GM12878 (cell line): ENCODE results near the gene ALG2. TPM values are rescaled to one million over a fixed set of nuclear protein-coding genes. Genes with fewer than 3 reads are reported as not detected.
A peak's percentile ranks its signal among the peaks of the same experiment; 100 is the strongest.

Source experiments
- ATAC-seq: fragments of 200-7000 bp; cut with Tn5 transposase; 3 replicates; pipeline ENCODE4 v1.9.1; 2020; ENCODE audit warnings: mild to moderate bottlenecking, moderate library complexity
- BruUV-seq: library from RNA; stranded (reverse); fragments of 400-500 nt; replicated peaks from 2 replicates; lab custom pipeline; 2021; lab: Mats Ljungman, UMichigan
- CTCF ChIA-PET: fragments of 300-600 bp; sonication (Branson Sonifier 250); formaldehyde crosslinking; extraction: SDS; loops from one replicate; lab custom pipeline; 2021; ENCODE audit warnings: inconsistent platforms; lab: Yijun Ruan, JAX
- POLR2A ChIA-PET: fragments of 350-600 bp; formaldehyde crosslinking; extraction: SDS; loops from one replicate; lab custom pipeline; 2021; ENCODE audit warnings: inconsistent platforms; lab: Charles Lee
- RAD21 ChIA-PET: fragments of 300-600 bp; sonication (Branson Sonifier 250); formaldehyde crosslinking; loops from one replicate; lab custom pipeline; 2023; ENCODE audit warnings: antibody characterized with exemption; ENCODE audit not compliant: unreplicated experiment; lab: Charles Lee
- SMC1A ChIA-PET: fragments of 300-600 bp; sonication (Branson Sonifier 250); formaldehyde crosslinking; loops from one replicate; lab custom pipeline; 2023; ENCODE audit not compliant: unreplicated experiment, uncharacterized antibody; lab: Charles Lee
- DNase-seq: peaks from one replicate; pipeline ENCODE4 v3.0.0-alpha.2; 2011; ENCODE audit warnings: low read depth, low spot score
- FAIRE-seq: peaks from 3 replicates; lab custom pipeline; 2011; peaks lifted over from hg19 to GRCh38; lab: Jason Lieb, UNC
- H2AFZ ChIP-seq: 2 replicates; pipeline ENCODE4 v1.6.0; 2011; ENCODE audit warnings: low read depth, low read length, control low read depth; ENCODE audit not compliant: control insufficient read depth
- H3K27ac ChIP-seq: 2 replicates; pipeline ENCODE4 v1.5.1; 2011; ENCODE audit warnings: control low read depth; ENCODE audit not compliant: control insufficient read depth, insufficient read depth
- H3K27me3 ChIP-seq, 2 experiments: replicated peaks in 1 of 2; 2 replicates each; pipeline versions ENCODE4 v1.6.0 to v1.6.1; 2011; ENCODE audit warnings: low read length in 1 of 2; ENCODE audit not compliant: control insufficient read depth in 2 of 2, insufficient read depth in 2 of 2
- H3K36me3 ChIP-seq, 2 experiments: 2 replicates each; pipeline ENCODE4 v1.5.1; 2011; ENCODE audit warnings: low read length in 1 of 2; ENCODE audit not compliant: control insufficient read depth in 2 of 2, insufficient read depth in 2 of 2
- H3K4me1 ChIP-seq: 2 replicates; pipeline ENCODE4 v1.6.1; 2011; ENCODE audit warnings: mild to moderate bottlenecking, low read length, moderate library complexity, mixed read lengths; ENCODE audit not compliant: control insufficient read depth, insufficient read depth
- H3K4me2 ChIP-seq: 2 replicates; pipeline ENCODE4 v1.6.0; 2011; ENCODE audit warnings: control low read depth; ENCODE audit not compliant: control insufficient read depth, insufficient read depth
- H3K4me3 ChIP-seq: fragments of 200-600 bp; sonication (generic); 2 replicates; pipeline ENCODE4 v1.5.1; 2016
- H3K79me2 ChIP-seq: 2 replicates; pipeline ENCODE4 v1.6.0; 2011; ENCODE audit warnings: low read length; ENCODE audit not compliant: control insufficient read depth, insufficient read depth
- H3K9ac ChIP-seq: 2 replicates; pipeline ENCODE4 v1.8.0; 2011; ENCODE audit warnings: low read length, control low read depth, mixed read lengths; ENCODE audit not compliant: control insufficient read depth, insufficient read depth
- H3K9me3 ChIP-seq: replicated peaks from 3 replicates; pipeline ENCODE4 v1.5.1; 2011; ENCODE audit warnings: mild to moderate bottlenecking, low read length; ENCODE audit not compliant: control insufficient read depth, insufficient read depth
- H4K20me1 ChIP-seq: 2 replicates; pipeline ENCODE4 v1.6.0; 2011; ENCODE audit not compliant: control insufficient read depth, insufficient read depth
- CREM ChIP-seq: IDR thresholded peaks from 2 replicates; pipeline ENCODE4 v1.6.1; 2014; ENCODE audit warnings: antibody characterized with exemption, low read depth
- ESRRA ChIP-seq: IDR thresholded peaks from 2 replicates; pipeline ENCODE4 v1.6.1; 2012; ENCODE audit warnings: mild to moderate bottlenecking, low read length, improper control_type of control experiment
- ETV6 ChIP-seq, 2 experiments: fragments of 450-650 bp in 1 of 2; IDR thresholded peaks in 1 of 2; conservative IDR thresholded peaks in 1 of 2; 2 replicates each; pipeline ENCODE4 v1.6.1; 2014; ENCODE audit warnings: antibody characterized with exemption in 1 of 2, borderline replicate concordance in 1 of 2, low read depth in 1 of 2, mild to moderate bottlenecking in 1 of 2, moderate library complexity in 1 of 2
- HDAC6 ChIP-seq: fragments of 200-600 bp; sonication (generic); IDR thresholded peaks from one replicate; pipeline ENCODE4 v1.8.0; 2017; ENCODE audit warnings: antibody characterized with exemption; ENCODE audit not compliant: unreplicated experiment
- IKZF2 ChIP-seq, 2 experiments: fragments of 450-650 bp; IDR thresholded peaks; 2 replicates each; pipeline ENCODE4 v1.6.1; 2017; ENCODE audit warnings: mild to moderate bottlenecking in 2 of 2, moderate library complexity in 2 of 2
- PML ChIP-seq: IDR thresholded peaks from 2 replicates; pipeline ENCODE4 v1.6.1; 2012; ENCODE audit warnings: low read length, inconsistent platforms
- POLR2A ChIP-seq: IDR thresholded peaks from 2 replicates; pipeline ENCODE4 v1.6.1; 2011; ENCODE audit warnings: low read depth, mild to moderate bottlenecking, low read length
- RAD21 ChIP-seq: IDR thresholded peaks from 2 replicates; pipeline ENCODE4 v1.6.1; 2011; ENCODE audit warnings: mild to moderate bottlenecking, low read depth, low read length, moderate library complexity; ENCODE audit not compliant: insufficient read depth
- RCOR1 ChIP-seq: conservative IDR thresholded peaks from 2 replicates; pipeline ENCODE4 v1.6.1; 2012; ENCODE audit warnings: low read depth, low read length, improper control_type of control experiment
- RUNX3 ChIP-seq: IDR thresholded peaks from 2 replicates; pipeline ENCODE4 v1.6.1; 2012; ENCODE audit warnings: low read length, inconsistent platforms
- SRF ChIP-seq, 2 experiments: IDR thresholded peaks; 2 replicates each; pipeline ENCODE4 v1.6.1; 2011; ENCODE audit warnings: low read depth in 2 of 2, low read length in 2 of 2, mild to moderate bottlenecking in 1 of 2, moderate library complexity in 1 of 2
- WGBS: methylation state at CpG from one replicate; pipeline ENCODE4 v1.1.6; 2016; ENCODE audit warnings: low lambda C conversion rate; ENCODE audit not compliant: insufficient replicate concordance, insufficient coverage; ENCODE audit errors: missing lambda C conversion rate; 5-methylcytosine and 5-hydroxymethylcytosine counted together
- in situ Hi-C: fragments of 300-500 bp; cut with MboI; formaldehyde crosslinking; loops from 9 replicates; pipeline ENCODE4 v1.14.3; 2018; ENCODE audit warnings: mixed read lengths
- intact Hi-C: fragments of 100-400 bp; cut with micrococcal nuclease; formaldehyde crosslinking; loops from one replicate; pipeline ENCODE4 v1.14.2; 2022; ENCODE audit not compliant: unreplicated experiment
- polyA plus RNA-seq, 11 experiments: library from polyadenylated mRNA; depleted of rRNA in 4 of 11; unstranded in 6 of 11; stranded (reverse) in 5 of 11; fragments of >200 nt; fragmentation: Nextera tagmentation in 4 of 11; fragmentation: Illumina TruSeq in 1 of 11; extraction: Ambion mirVana in 4 of 11; extraction: Trizol in 1 of 11; gene quantifications; 1 replicate in 1 of 11; 2 replicates in 10 of 11; pipeline versions ENCODE4 v1.2.1 to v1.2.3, GENCODE V29; 2011 to 2016; ENCODE audit warnings: inconsistent platforms in 2 of 11, missing spikeins in 2 of 11, low read depth in 1 of 11
- total RNA-seq, 4 experiments: library from RNA; depleted of rRNA in 3 of 4; stranded (reverse); fragments of >200 nt in 3 of 4; fragmentation: Illumina TruSeq in 1 of 4; extraction: Trizol in 1 of 4; gene quantifications; 2 replicates each; pipeline versions ENCODE4 v1.2.1 to v1.2.3, GENCODE V29; 2013 to 2021
- TF ChIP-seq, protein P1 (sequence below), 3 experiments: IDR thresholded peaks in 2 of 3; conservative IDR thresholded peaks in 1 of 3; 2 replicates each; pipeline ENCODE4 v1.5.1; 2011; ENCODE audit warnings: low read depth in 3 of 3, low read length in 3 of 3, mild to moderate bottlenecking in 3 of 3, control low read depth in 2 of 3, moderate library complexity in 2 of 3, inconsistent platforms in 1 of 3, mixed read lengths in 1 of 3; ENCODE audit not compliant: control insufficient read depth in 2 of 3, insufficient read depth in 1 of 3; ENCODE audit errors: extremely low read depth in 1 of 3
- TF ChIP-seq, protein P2 (sequence below): fragments of 450-650 bp; IDR thresholded peaks from 2 replicates; pipeline ENCODE4 v1.6.1; 2017; ENCODE audit warnings: mild to moderate bottlenecking, low read depth, inconsistent platforms; ENCODE audit not compliant: poor library complexity, severe bottlenecking
- TF ChIP-seq, protein P3 (sequence below): fragments of 450-650 bp; IDR thresholded peaks from 2 replicates; pipeline ENCODE4 v1.6.1; 2018; ENCODE audit warnings: borderline replicate concordance, mild to moderate bottlenecking; ENCODE audit not compliant: partially characterized antibody
- TF ChIP-seq, protein P4 (sequence below): fragments of 450-650 bp; conservative IDR thresholded peaks from 2 replicates; pipeline ENCODE4 v1.6.1; 2017; ENCODE audit warnings: mild to moderate bottlenecking, moderate library complexity

The ALG2 gene
- total and polyA plus RNA-seq, 10 of the 15 experiments (the other 5 are each of a cell fraction or from before 2014, with no cell fraction given) = 8.8 to 52.5 (median 38.6) TPM

DNA sequence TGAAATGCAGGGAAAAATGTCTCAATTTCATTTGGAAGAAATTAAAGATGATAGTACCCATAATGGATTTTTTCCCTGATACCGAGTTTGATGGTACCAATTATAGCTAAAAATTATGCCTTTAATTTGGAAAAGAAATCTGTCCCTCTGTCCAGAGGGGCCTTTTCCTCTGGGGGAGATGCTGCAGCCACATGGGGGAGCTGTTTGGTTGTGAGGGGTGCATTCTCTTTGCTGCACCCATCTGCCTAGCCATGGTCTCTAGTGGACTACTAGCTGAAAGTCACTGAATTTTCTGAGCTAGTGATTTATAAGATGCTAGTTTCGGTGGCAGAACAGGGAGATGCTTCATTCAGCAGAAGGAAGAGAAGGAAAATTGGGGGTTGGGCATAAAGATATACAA lies 10.0 kb upstream of the ALG2 start:
- DNase-seq (peak; percentile 25), ATAC-seq (peak; percentile 53), FAIRE-seq (no peak)
- ChIA-PET CTCF (interaction anchor here (0.7 to 6.3 kb wide), 80 partner anchors 9 to 1364 kb away, joined by 3 to 160 read pairs (median 5); partner anchors contain the start of genes ALG2, NR4A3 and SEC61B), SMC1A (interaction anchor here (0.7 to 9.0 kb wide), 55 partner anchors 9 to 1096 kb away, joined by 3 to 143 read pairs (median 5); partner anchors contain the start of genes ALG2 and SEC61B), RAD21 (interaction anchor here (0.6 to 7.5 kb wide), 51 partner anchors 8 to 1120 kb away, joined by 3 to 98 read pairs (median 4); partner anchors contain the start of genes ALG2, NR4A3 and SEC61B), POLR2A (interaction anchor here (0.6 to 5.6 kb wide), 14 partner anchors 10 to 751 kb away, joined by 3 to 51 read pairs (median 4); partner anchors contain the start of genes ALG2 and SEC61B)
- H3K79me2 ChIP-seq = peaks cover 10% of the 10 kb centered on the region
- WGBS = 43% methylated on average over 2 of the region's 2 CpGs
- peaks cover 26% of the 10 kb centered on the region for H3K4me1 ChIP-seq
- H3K27me3 ChIP-seq = no peaks in the 10 kb centered on the region
- no peak overlapping the region for H2AFZ ChIP-seq
- intact Hi-C loops = no loop called here
- no peaks in the 10 kb centered on the region for H4K20me1 ChIP-seq
- H3K9me3 ChIP-seq = no peaks in the 10 kb centered on the region
- in situ Hi-C loops = no loop called here
- H3K4me2 ChIP-seq = no peak overlapping the region
- H3K27ac ChIP-seq = no peak overlapping the region
- H3K9ac ChIP-seq = no peak overlapping the region
- no peak overlapping the region for H3K4me3 ChIP-seq
- BruUV-seq = no TSS peak
- peaks cover 5 to 14% of the 10 kb centered on the region in 2 experiments; a peak in 2 of 4 replicates for H3K36me3 ChIP-seq
- no peak for TF ChIP-seq PML
- TF ChIP-seq HDAC6 = no peak
- no peak for TF ChIP-seq RCOR1
- TF ChIP-seq, protein P1, sequence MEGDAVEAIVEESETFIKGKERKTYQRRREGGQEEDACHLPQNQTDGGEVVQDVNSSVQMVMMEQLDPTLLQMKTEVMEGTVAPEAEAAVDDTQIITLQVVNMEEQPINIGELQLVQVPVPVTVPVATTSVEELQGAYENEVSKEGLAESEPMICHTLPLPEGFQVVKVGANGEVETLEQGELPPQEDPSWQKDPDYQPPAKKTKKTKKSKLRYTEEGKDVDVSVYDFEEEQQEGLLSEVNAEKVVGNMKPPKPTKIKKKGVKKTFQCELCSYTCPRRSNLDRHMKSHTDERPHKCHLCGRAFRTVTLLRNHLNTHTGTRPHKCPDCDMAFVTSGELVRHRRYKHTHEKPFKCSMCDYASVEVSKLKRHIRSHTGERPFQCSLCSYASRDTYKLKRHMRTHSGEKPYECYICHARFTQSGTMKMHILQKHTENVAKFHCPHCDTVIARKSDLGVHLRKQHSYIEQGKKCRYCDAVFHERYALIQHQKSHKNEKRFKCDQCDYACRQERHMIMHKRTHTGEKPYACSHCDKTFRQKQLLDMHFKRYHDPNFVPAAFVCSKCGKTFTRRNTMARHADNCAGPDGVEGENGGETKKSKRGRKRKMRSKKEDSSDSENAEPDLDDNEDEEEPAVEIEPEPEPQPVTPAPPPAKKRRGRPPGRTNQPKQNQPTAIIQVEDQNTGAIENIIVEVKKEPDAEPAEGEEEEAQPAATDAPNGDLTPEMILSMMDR (IDR thresholded peaks at IDR 0.05 in 2 of 3, conservative IDR thresholded peaks at IDR 0.05 in 1 of 3; ENCODE audit: control insufficient read depth in 2 of 3, extremely low read depth in 1 of 3, insufficient read depth in 1 of 3, low read depth in 3 of 3, low read length in 3 of 3) = peak; percentile 85 to 90 (median 88)
- TF ChIP-seq ETV6 (conservative IDR thresholded peaks at IDR 0.05 in 1 of 2, IDR thresholded peaks at IDR 0.05 in 1 of 2; ENCODE audit: borderline replicate concordance in 1 of 2, low read depth in 1 of 2) = no peak
- TF ChIP-seq RUNX3 = peak; percentile 30; the same call in 1 of the 2 replicates
- TF ChIP-seq SRF (IDR thresholded peaks at IDR 0.05; ENCODE audit: low read depth in 2 of 2, low read length in 2 of 2) = no peak
- no peak for TF ChIP-seq ESRRA
- TF ChIP-seq, protein P2, sequence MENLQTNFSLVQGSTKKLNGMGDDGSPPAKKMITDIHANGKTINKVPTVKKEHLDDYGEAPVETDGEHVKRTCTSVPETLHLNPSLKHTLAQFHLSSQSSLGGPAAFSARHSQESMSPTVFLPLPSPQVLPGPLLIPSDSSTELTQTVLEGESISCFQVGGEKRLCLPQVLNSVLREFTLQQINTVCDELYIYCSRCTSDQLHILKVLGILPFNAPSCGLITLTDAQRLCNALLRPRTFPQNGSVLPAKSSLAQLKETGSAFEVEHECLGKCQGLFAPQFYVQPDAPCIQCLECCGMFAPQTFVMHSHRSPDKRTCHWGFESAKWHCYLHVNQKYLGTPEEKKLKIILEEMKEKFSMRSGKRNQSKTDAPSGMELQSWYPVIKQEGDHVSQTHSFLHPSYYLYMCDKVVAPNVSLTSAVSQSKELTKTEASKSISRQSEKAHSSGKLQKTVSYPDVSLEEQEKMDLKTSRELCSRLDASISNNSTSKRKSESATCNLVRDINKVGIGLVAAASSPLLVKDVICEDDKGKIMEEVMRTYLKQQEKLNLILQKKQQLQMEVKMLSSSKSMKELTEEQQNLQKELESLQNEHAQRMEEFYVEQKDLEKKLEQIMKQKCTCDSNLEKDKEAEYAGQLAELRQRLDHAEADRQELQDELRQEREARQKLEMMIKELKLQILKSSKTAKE = peak; percentile 29
- TF ChIP-seq IKZF2 (IDR thresholded peaks at IDR 0.05) = peak in 1 of 2 experiments; percentile 25; a peak in 2 of 4 replicates
- no peak for TF ChIP-seq POLR2A
- TF ChIP-seq, protein P3, sequence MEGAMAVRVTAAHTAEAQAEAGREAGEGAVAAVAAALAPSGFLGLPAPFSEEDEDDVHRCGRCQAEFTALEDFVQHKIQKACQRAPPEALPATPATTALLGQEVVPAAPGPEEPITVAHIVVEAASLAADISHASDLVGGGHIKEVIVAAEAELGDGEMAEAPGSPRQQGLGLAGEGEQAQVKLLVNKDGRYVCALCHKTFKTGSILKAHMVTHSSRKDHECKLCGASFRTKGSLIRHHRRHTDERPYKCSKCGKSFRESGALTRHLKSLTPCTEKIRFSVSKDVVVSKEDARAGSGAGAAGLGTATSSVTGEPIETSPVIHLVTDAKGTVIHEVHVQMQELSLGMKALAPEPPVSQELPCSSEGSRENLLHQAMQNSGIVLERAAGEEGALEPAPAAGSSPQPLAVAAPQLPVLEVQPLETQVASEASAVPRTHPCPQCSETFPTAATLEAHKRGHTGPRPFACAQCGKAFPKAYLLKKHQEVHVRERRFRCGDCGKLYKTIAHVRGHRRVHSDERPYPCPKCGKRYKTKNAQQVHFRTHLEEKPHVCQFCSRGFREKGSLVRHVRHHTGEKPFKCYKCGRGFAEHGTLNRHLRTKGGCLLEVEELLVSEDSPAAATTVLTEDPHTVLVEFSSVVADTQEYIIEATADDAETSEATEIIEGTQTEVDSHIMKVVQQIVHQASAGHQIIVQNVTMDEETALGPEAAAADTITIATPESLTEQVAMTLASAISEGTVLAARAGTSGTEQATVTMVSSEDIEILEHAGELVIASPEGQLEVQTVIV = no peak
- TF ChIP-seq RAD21 = peak; percentile 81
- peak; percentile 22; the same call in 1 of the 2 replicates for TF ChIP-seq CREM
- TF ChIP-seq, protein P4, sequence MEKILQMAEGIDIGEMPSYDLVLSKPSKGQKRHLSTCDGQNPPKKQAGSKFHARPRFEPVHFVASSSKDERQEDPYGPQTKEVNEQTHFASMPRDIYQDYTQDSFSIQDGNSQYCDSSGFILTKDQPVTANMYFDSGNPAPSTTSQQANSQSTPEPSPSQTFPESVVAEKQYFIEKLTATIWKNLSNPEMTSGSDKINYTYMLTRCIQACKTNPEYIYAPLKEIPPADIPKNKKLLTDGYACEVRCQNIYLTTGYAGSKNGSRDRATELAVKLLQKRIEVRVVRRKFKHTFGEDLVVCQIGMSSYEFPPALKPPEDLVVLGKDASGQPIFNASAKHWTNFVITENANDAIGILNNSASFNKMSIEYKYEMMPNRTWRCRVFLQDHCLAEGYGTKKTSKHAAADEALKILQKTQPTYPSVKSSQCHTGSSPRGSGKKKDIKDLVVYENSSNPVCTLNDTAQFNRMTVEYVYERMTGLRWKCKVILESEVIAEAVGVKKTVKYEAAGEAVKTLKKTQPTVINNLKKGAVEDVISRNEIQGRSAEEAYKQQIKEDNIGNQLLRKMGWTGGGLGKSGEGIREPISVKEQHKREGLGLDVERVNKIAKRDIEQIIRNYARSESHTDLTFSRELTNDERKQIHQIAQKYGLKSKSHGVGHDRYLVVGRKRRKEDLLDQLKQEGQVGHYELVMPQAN = no peak
